ENCODE measurements around the gene VSIR. TPM values are rescaled to one million over a fixed set of nuclear protein-coding genes. Genes with fewer than 3 reads are reported as not detected.

VSIR gene
- total RNA-seq, 4 donors from 2014 or later = 37.8 to 118 (median 90.3) TPM

- H3K27me3 ChIP-seq = no peaks in the 10 kb centered on the region
- TF ChIP-seq, protein P1, sequence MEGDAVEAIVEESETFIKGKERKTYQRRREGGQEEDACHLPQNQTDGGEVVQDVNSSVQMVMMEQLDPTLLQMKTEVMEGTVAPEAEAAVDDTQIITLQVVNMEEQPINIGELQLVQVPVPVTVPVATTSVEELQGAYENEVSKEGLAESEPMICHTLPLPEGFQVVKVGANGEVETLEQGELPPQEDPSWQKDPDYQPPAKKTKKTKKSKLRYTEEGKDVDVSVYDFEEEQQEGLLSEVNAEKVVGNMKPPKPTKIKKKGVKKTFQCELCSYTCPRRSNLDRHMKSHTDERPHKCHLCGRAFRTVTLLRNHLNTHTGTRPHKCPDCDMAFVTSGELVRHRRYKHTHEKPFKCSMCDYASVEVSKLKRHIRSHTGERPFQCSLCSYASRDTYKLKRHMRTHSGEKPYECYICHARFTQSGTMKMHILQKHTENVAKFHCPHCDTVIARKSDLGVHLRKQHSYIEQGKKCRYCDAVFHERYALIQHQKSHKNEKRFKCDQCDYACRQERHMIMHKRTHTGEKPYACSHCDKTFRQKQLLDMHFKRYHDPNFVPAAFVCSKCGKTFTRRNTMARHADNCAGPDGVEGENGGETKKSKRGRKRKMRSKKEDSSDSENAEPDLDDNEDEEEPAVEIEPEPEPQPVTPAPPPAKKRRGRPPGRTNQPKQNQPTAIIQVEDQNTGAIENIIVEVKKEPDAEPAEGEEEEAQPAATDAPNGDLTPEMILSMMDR (IDR thresholded peaks at IDR 0.05) = no peak
- TF ChIP-seq POLR2AphosphoS5 (IDR thresholded peaks at IDR 0.05) (no peak), POLR2A (IDR thresholded peaks at IDR 0.05; ENCODE audit: low read depth) (no peak), EP300 (IDR thresholded peaks at IDR 0.05) (no peak)
- H3K27ac ChIP-seq (replicated peaks in 1 of 4) = no peak overlapping the region
- H3K9me3 ChIP-seq = peaks cover 0 to 7% (median 0%) of the 10 kb centered on the region in 4 donors
- H3K4me3 ChIP-seq = no peak overlapping the region
- no peak for DNase-seq (ENCODE audit: extremely low spot score)
- H3K36me3 ChIP-seq = peaks cover 0 to 15% (median 4%) of the 10 kb centered on the region in 4 donors
- WGBS = 61% methylated on average over 4 of the region's 4 CpGs
- H3K4me1 ChIP-seq = peaks cover 11 to 45% (median 38%) of the 10 kb centered on the region in 4 donors
- intact Hi-C loops (cut with DNase I) = no loop called here
Observed at GRCh38 chr10:71741029-71741428, 32.3 kb downstream of the VSIR start.

DNA sequence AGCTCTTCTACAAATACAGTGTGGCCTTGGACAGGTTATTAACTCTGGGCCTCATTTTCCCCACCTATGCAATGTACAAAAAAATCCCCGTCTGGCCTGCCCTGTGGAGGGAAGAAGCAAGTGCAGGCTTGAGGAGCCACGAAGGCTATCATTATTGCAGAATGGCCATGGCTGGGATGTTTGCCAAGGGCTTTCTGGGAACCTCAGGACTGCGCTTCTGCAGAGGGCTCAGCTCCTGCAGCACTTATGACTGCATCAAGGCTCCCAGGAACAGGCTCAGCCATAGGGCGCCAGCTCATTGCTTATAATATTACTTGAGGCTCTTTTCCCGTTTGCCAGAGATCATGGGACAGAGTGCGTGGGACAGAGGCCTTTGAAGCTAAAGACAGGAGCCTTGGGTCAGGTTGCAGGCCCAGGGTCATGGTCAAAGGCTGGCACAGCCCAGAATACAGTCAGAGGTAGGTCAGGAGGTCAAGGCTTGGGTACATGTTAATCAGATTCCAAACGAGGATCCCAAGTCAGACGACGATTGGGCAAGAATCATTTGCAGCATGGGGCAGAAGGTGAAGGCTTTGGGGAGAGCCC, 33.2 kb downstream of the VSIR start:
- H3K27me3 ChIP-seq = no peaks in the 10 kb centered on the region
- H3K4me3 ChIP-seq = no peak overlapping the region
- DNase-seq (ENCODE audit: extremely low spot score) = no peak
- H3K27ac ChIP-seq (replicated peaks in 1 of 4) = no peak overlapping the region
- WGBS = 50% methylated on average over 9 of the region's 9 CpGs
- intact Hi-C loops (cut with DNase I) = no loop called here
- H3K9me3 ChIP-seq = peaks cover 0 to 7% (median 0%) of the 10 kb centered on the region in 4 donors
- H3K36me3 ChIP-seq = peaks cover 0 to 15% (median 4%) of the 10 kb centered on the region in 4 donors
- H3K4me1 ChIP-seq = peaks cover 5 to 43% (median 40%) of the 10 kb centered on the region in 4 donors
- TF ChIP-seq, protein P1 (IDR thresholded peaks at IDR 0.05) = no peak
- TF ChIP-seq POLR2AphosphoS5 (IDR thresholded peaks at IDR 0.05) (no peak), POLR2A (IDR thresholded peaks at IDR 0.05; ENCODE audit: low read depth) (no peak), EP300 (IDR thresholded peaks at IDR 0.05) (no peak)

DNA sequence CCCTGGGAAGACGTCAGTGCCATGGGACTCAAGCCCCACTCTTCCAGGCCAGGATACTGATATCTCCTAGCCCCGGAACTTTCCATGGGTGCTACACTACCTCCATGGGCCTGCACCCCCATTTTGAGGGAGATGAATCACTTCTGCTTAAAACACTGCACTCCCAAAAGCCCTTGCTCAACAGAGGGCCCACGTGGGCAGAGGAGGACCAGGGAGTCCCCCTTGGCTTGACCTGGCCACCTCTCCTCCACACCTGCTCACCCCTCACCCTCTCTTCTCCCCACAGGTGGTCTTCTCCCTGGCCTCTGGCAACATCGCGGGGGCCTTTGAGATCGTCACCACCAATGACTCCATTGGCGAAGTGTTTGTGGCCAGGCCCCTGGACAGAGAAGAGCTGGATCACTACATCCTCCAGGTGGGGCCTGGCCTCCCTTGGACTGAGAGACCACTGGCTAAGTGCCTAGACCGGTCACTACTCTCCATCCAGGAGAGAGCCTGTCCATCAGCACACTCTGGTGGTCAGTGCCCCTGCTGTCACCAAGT, 33.9 kb downstream of the VSIR start:
- intact Hi-C loops (cut with DNase I) = no loop called here
- no peak overlapping the region for H3K27ac ChIP-seq (replicated peaks in 1 of 4)
- WGBS = 94% methylated on average over 7 of the region's 8 CpGs
- TF ChIP-seq POLR2A (IDR thresholded peaks at IDR 0.05; ENCODE audit: low read depth) = no peak
- TF ChIP-seq POLR2AphosphoS5 (IDR thresholded peaks at IDR 0.05) = no peak
- no peak for TF ChIP-seq EP300 (IDR thresholded peaks at IDR 0.05)
- TF ChIP-seq, protein P1 (IDR thresholded peaks at IDR 0.05) = no peak
- peaks cover 0 to 7% (median 0%) of the 10 kb centered on the region in 4 donors for H3K9me3 ChIP-seq
- peaks cover 5 to 43% (median 41%) of the 10 kb centered on the region in 4 donors for H3K4me1 ChIP-seq
- no peak for DNase-seq (ENCODE audit: extremely low spot score)
- no peaks in the 10 kb centered on the region for H3K27me3 ChIP-seq
- peaks cover 0 to 15% (median 4%) of the 10 kb centered on the region in 4 donors for H3K36me3 ChIP-seq
- H3K4me3 ChIP-seq = no peak overlapping the region

DNA sequence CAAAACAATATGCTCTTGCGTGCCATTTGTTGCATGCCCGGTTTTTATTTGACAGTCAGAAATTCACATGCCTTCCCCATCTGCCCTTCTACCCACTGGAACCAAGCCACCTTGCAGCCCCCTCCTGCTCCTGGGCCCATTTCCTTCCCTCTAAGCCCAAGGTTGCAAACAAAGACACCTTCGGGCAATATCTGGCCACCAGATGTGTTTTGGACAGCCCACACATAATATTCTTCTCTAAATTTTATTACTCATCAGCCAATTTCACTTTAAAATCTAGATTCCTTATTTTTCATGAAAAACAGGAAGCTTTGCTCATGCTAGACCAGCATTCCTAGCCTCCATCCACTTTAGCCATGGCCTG, 35.5 kb downstream of the VSIR start:
- intact Hi-C loops (cut with DNase I) = no loop called here
- no peak overlapping the region for H3K4me3 ChIP-seq
- H3K36me3 ChIP-seq = peaks cover 0 to 14% (median 4%) of the 10 kb centered on the region in 4 donors
- TF ChIP-seq EP300 (IDR thresholded peaks at IDR 0.05) (no peak), POLR2AphosphoS5 (IDR thresholded peaks at IDR 0.05) (no peak), POLR2A (IDR thresholded peaks at IDR 0.05; ENCODE audit: low read depth) (no peak)
- TF ChIP-seq, protein P1 (IDR thresholded peaks at IDR 0.05) = no peak
- H3K27me3 ChIP-seq = no peaks in the 10 kb centered on the region
- WGBS = 70% methylated on average over 3 of the region's 3 CpGs
- peaks cover 0 to 2% (median 0%) of the 10 kb centered on the region in 4 donors for H3K9me3 ChIP-seq
- peaks cover 5 to 43% (median 41%) of the 10 kb centered on the region in 4 donors for H3K4me1 ChIP-seq
- DNase-seq (ENCODE audit: extremely low spot score) = no peak
- peak overlapping the region in 2 of 4 donors; percentile 10 to 30 for H3K27ac ChIP-seq (replicated peaks in 1 of 4)
